A549 treated with GW870086 at 1 μM for 4 hours (cell line): ENCODE data around the gene F2RL3. TPM values are rescaled to one million over a fixed set of nuclear protein-coding genes. Genes with fewer than 3 reads are reported as not detected.

ENCODE experiments used
- total RNA-seq: library from RNA; stranded (reverse); fragments of 200-300 nt; extraction: Qiagen RNA extraction; gene quantifications from 5 replicates; pipeline ENCODE4 v1.2.3, GENCODE V29; 2022; ENCODE audit warnings: low read depth

The F2RL3 gene
- not detected in 5 replicates for total RNA-seq

DNA sequence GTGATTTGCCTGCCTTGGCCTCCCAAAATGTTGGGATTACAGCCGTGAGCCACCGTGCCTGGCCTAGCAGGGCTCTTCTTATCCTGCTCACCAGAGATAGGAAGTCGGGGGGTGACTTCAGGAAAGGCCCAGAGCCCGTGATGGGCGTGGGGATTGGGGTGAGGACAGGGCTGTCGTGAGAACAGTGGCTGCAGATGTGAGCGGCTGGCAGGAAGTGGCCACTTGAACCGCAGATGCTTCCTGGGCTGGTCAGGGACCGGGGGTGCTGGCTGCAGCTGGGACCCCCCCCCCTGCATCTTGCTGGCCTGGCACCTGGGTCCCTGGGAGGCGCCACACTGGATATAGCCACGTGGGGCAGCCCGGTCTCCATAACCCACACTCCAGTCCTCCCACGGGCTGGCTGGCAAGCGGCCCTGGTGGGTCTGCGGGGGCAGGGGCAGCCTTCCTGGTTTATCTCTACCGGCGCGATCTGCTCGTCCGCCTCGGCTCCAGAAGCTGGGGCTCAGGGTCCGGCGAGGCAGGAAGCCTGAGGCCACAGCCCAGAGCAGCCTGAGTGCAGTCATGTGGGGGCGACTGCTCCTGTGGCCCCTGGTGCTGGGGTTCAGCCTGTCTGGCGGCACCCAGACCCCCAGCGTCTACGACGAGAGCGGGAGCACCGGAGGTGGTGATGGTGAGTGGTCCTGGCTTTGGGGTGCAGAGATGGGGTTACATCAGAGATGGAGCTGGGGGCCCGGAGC lies at the start of gene F2RL3:
TSS of gene F2RL3 (plus strand) at position 371 of the 737 bp plus-strand sequence. CDS start at position 562, 191 bp downstream.

Other genes with a start within 250 kb of the F2RL3 start
- gene SMIM7, start 228.9 kb upstream of the F2RL3 start, total RNA-seq, result 66.1 to 77.4 TPM (median 74.4 TPM) in 5 replicates
- 0.56 to 1.4 TPM (median 1.2 TPM) in 5 replicates for gene TMEM38A, start 227.9 kb upstream of the F2RL3 start, total RNA-seq
- gene NWD1, start 169.2 kb upstream of the F2RL3 start, total RNA-seq, result not detected in 5 replicates
- 16.7 to 21.6 TPM (median 20.7 TPM) in 5 replicates for gene SIN3B, start 59.6 kb upstream of the F2RL3 start, total RNA-seq
- gene CPAMD8, start 137.8 kb downstream of the F2RL3 start, total RNA-seq, result 0.07 to 0.27 TPM (median 0.09 TPM) in 4 of 5 replicates, not detected in the other
- gene HAUS8, start 186.5 kb downstream of the F2RL3 start, total RNA-seq, result 11.0 to 14.2 TPM (median 14.0 TPM) in 5 replicates
- gene MYO9B, start 186.8 kb downstream of the F2RL3 start, total RNA-seq, result 30.5 to 40.5 TPM (median 38.3 TPM) in 5 replicates